NCI-H524 (cell line): ENCODE results near the gene ARID3B.
A peak's percentile ranks its signal among the peaks of the same experiment; 100 is the strongest.
"Not testable (repeated sequence)": the region's sequence is repeated elsewhere in the genome, so short reads cannot be mapped to it uniquely, and the experiment has no call there.

Source experiments
- DNase-seq, 2 experiments: peaks; one replicate each; lab custom pipeline; 2025; lab: John Stamatoyannopoulos, UW

Gene ARID3B

DNA sequence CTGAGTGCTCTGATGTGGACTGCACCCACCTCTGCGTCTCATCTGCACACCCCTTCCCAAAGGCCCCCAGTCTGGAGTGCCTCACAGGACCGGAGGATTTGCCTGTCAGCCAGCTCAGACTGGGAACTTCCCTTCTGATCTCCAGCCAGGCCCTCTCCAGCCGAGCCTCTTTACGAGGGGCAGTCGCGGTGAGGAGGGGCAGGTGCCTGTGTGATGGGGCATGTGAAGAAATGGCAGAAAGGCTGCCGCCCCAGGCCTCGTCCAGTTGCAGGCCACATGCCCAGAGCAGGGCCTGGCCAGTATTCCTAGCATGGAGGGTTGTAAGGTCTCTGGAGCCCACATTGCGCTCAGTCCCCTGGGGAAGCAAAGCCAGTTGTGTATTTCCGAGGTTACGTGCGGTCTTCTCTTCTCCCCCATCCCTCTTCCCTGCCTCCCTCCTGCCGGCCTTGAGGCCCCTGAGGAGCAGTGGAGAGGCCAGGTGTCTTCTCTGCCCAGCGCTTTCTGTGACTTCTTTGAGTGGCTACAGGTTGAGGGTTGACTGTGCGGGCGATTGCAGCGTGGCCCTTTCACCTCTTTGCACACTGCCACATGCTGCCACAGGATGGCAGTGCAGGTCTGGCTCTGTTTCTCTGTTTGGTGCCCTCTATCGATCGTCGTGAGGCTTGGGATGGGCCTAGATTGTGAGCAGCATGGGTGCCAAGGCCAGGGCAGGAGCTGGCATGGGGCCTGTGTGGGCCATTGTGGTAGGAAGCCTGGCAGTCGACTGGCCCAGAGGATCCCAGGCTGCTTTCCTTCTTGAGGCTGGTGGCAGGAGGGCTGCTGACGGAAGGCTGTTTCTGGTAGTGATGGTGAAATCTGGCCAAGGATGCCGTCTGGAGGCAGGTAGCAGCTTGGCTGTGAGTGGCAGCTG, 79.9 kb downstream of the ARID3B start:
- DNase-seq, result peak; percentile 64 to 80

DNA sequence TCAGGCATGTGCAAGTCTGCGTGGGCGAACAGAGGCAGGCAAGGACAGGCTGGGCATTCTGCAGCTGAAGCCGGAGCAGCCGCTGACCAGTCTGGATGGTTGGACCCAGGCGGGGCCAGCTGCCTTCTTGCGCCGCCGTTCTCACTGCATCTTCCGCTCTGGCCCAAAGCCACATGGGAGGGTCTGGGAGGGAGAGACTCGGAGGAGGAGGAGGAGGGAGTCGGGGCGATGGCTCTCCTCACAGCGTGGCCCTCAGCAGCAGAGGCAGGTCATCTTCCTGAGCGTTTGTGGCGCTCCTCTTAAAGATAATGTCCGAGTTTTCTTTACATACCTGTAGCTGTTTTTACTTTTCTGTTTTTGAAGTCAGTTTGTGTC, 80.5 kb downstream of the ARID3B start:
- DNase-seq, result no peak

DNA sequence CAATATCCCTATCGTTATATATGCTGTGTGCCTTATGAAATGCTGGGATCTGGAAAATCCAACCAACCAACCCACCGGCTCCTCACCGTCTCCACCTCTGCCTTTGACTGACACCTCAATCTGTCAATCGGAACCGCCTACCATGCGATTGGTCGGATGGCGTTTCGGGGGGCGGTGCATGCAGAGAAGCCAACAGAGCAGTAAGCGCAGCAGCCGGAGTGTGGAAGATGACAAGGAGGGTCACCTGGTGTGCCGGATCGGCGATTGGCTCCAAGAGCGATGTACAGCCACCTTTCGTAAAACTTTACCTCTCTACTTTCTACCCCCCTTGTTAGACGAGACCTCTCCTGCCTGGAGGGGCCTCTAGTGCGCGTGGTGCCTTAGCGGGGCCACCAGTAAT, 80.9 kb downstream of the ARID3B start:
- DNase-seq, result no peak

DNA sequence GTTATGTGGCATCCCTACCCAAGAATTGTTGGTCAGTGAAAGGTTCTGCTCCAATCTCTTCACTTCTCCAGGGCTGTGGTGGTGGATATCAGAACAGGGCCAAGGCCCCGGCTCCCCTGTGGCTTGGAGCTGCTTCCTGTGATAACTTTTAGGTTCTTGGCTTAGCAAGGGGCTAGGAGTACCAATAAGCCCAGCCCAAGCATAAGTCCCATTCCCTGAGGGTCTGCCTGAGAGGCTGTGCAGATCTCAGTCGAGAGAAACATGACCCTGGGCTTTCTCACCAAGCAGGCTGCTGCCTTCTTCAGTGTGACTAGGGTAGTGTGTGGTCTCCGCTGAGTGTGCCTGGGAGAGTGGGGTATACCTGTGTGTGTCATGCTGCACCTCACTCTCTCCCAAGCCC, 81.7 kb downstream of the ARID3B start:
- DNase-seq, result no peak

DNA sequence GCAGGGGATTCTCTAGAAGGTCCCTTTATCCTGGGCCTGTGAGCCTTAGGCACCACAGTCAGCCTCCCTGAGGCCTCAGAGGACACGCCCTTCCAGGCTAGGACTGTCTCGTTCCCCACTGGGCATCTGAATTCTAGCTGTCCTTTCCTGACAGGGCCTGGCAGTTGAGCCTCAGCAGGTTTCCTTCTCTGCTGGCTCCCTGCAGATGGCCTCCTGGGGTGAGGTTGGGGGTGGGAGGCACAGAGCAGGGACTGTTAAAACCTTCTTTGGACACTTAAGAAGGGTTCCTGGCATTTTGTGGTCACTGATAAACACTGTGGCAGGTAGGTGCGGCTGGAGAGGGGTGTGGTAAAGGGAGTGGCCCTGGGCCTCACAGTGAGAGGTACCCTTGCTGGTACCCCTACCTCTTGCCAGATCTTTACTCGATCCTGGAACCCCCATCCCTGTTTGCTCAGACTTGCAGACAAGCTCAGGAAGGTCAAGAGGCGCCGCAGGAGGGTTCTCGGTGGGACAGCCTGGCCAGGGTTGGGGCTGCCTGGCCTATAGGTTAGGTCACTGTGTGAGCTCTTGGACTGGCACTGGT, 83.1 kb downstream of the ARID3B start:
- DNase-seq, result no peak

DNA sequence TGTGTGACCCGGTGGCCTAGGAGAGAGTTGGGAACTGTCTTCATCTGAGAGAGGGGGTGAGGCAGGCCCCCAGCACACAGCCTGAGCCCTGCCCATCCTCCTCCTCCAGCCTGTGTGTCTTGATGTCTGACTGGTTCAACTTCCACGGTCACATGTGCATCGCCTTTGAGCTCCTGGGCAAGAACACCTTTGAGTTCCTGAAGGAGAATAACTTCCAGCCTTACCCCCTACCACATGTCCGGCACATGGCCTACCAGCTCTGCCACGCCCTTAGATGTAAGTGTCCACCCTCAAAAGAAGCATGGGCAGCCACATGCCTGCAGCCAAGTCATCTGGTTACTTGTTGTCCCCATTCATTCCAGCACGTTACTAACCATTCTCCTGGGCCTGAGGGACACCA, 84.7 kb downstream of the ARID3B start:
- no peak for DNase-seq

DNA sequence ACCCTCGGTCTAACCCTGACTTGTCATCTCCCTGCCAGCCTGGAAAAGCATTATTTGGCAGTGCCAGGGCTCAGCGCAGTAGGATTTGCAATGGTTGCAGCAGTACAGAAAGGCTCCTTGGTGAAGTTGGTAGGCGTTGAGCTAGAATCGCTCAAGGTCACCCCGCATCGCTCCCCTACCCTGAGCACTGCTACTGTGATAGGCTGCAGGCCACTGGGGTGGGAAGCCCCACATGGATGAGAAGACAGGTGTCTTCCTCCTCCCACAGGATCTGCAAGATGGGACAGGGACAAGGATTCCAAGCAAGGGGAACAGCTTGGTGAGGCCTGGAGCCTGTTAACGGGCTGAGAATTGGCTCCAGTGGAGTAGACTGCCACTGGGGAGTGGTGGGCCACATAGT, 85.3 kb downstream of the ARID3B start:
- no peak for DNase-seq

DNA sequence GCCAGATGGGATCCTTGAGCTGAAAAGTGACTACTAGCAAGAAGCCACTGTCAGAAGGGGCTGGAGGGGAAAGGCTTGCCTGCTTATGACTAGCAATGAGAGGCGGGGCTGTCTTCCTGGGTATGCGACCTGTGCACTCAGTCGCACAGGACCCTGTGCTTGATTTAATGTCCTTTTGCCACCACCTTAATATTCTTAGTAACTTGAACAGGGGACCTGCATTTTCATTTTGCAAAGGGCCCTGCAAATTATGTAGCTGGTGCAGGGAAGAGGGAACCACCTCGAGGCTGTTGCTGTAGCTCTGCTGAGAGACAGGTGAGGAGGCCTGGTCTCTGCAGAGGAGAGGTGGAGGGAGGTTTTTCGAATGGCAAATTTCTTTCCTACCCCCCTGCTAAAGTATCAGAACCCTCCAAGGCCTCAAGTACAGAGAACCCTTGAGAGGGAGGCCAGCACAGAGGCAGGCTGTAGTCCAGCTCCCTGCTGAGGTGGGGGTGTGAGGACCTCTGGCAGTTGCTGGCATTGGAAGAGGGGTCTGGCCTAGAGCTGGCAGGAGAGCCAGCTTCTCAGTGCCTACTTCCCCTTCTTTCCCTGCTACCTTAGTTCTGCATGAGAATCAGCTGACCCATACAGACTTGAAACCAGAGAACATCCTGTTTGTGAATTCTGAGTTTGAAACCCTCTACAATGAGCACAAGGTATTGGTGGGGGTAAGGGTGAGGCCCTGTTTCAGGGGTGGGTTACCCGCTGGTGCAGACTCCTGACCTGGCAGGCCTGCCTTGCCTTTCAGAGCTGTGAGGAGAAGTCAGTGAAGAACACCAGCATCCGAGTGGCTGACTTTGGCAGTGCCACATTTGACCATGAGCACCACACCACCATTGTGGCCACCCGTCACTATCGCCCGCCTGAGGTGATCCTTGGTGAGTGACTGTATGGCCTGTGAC, 86.0 kb downstream of the ARID3B start:
- no peak for DNase-seq

DNA sequence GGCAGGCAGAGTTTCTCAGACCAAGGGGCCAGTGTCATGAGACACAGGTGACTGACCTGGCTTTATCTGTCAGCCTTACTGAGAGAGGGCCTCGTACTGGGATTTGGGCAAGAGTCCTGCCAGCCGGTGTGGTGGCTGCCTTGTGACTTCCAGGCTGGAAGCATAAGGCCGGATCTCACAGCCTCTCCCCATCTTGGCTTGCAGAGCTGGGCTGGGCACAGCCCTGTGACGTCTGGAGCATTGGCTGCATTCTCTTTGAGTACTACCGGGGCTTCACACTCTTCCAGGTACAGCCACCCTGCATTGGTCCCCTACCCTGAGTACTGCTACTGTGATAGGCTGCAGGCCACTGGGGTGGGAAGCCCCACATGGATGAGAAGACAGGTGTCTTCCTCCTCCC, 86.7 kb downstream of the ARID3B start:
- no peak for DNase-seq

DNA sequence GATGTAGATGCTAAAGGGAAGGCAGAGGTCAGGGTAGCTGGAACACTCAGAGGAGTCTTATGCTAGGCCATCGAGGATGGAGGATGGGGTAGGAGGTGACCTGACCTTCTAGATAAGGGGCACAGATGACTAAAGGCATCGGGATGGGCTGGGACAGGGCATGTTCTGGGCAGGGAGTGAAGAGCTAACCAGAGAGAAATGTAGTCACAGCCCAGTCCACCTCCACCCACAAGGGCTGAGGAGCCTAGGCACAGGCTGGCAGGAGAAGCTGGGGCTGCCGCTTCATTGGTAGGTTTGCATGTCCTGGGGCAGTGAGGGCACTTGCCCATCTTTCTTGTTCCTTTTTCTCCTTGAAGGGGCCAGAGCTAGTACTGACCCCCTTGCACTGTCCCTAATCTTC, 87.2 kb downstream of the ARID3B start:
- no peak for DNase-seq

DNA sequence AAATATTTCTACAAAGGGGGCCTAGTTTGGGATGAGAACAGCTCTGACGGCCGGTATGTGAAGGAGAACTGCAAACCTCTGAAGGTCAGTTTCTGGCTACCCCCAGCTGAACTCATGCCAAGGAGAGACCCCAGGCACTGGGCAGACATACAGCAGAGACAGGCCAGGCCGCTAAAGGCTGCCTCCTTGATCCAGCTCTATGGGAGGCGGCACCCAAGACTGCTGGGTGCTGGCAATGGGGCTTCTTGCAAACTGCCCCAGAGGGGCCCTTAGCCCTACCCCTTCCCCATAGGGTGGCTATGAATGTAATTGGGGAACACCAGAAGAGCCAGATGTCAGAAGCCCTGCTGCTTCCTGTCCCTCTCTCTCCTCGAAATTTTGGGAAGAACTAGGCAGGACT, 87.9 kb downstream of the ARID3B start:
- DNase-seq, result no peak

DNA sequence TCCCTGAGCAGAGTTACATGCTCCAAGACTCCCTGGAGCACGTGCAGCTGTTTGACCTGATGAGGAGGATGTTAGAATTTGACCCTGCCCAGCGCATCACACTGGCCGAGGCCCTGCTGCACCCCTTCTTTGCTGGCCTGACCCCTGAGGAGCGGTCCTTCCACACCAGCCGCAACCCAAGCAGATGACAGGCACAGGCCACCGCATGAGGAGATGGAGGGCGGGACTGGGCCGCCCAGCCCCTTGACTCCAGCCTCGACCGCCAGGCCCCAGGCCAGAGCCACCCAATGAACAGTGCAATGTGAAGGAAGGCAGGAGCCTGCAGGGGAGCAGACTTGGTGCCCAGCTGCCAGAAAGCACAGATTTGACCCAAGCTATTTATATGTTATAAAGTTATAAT, 88.7 kb downstream of the ARID3B start:
- DNase-seq, result not testable (repeated sequence)

DNA sequence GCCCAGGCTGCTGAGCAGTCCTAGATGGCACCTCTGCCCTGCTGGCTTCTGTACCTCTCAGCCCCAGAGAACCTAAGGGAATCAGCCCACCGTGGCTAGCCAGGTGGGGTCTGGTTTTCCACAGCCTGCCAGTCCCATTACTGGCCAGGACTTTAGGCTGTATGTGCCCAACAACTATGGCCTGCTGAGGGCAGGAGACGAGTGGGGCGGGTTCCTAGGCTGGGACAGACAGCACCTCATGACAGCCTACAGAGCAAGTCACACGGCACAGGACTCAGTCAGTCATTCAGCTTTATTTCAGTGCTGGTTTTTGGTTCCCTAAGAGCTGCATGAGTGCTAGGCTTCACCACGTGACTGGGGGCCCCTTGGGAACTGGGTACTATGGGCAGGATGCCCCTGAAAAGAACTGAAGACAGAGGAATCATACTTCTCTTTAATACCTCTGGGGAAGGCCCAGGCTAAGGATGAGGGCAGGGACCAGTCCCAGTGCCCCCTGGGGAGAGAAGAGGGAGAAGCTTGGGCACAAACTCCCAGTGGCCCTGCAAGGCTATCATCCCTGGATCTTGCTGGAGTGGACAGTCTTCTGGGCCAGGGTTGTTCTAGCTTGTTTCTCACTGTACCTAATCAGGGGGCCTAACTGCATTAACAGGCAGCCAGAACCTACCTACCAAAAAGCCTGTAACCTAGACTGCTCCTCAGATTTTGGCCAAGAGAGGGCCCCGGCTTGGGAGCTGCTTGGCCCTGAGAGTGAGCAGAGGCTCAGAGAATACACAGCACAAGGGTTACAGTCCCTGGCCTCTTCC, 89.5 kb downstream of the ARID3B start:
- peak in 1 of 2 experiments; percentile 46 for DNase-seq

DNA sequence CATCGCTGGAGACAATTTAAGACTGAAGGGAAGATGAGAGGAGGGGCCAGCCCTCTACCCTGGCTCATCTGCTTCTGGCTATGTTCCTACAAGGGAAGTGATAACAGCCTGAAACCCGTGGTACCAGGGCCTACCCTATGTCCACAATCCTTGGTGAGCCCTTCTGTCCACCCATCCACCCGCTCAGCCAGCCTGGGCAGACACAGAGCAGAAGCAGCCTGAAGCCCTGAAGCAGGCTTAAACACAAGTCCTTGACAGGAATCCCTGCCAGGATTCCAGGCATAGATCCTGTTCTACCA, 90.0 kb downstream of the ARID3B start:
- no peak for DNase-seq

DNA sequence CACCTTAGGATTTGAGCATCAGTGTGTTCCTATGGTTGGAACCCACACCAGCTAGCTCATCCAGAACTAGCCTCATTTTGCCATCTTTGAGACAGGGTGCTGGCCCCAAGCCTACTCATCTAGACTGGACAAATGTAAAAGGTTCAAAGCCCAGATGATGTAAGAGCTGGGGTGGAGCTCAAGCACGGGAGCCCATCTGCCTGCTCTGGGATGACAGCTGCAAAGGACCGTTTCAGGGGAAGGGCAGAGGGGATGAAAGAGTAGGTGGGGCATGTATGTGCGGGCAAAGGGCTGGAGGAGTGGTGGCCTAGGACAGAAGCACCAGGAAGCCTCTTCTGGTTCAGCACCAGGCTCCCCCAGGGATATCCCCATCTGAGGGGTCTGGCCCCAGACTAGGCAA, 90.4 kb downstream of the ARID3B start:
- peak; percentile 31 to 84 for DNase-seq

DNA sequence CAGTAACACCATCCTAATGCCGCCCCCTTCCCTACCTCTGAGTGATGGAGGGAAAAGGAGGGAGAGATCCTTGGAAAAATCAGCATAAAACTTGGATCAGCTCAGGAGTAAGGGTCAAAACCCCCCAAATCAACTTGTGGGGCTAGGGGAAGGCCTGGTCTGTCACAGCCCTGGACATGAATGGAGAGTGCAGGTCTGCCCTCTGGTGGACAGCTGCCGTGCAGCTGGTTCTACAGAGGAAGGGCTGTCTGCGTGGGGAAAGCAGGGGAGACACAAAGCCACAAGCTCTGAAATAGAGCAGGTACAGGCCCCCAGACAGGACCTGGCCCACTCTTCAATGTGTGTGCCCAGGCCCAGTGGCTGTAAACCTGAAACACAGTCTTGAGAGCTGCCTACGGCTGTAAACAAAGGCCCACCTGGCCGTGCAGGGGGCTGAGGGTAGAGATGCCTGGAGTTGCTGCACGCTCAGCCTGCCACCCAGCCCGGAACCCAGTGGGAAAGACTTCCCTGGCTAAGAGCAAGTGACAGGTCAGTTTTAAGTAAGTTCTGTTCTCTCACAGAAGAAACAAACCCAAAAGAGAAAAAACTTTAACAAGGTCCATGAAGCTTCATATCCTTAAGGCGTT, 91.0 kb downstream of the ARID3B start:
- DNase-seq, result peak; percentile 32 to 68

DNA sequence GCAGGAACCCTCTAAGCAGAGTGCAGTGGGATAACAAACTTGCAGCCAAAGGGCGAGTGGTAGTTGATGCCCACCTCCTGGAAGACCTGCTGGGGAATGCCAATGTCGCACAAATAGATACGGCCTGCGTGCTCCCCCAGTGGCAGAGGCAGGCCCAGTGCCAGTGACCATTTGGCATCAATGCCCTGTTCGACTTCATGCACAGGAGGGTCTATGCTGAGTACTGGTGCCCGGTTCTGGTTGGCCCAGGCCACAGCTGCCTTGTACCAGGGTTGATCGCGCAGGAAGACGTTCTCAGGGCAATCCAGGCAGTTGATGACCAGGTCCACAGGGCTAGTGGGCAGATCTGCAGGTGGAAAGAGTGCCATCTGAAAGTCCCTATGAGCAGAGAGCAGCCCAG, 91.6 kb downstream of the ARID3B start:
- DNase-seq, result no peak

DNA sequence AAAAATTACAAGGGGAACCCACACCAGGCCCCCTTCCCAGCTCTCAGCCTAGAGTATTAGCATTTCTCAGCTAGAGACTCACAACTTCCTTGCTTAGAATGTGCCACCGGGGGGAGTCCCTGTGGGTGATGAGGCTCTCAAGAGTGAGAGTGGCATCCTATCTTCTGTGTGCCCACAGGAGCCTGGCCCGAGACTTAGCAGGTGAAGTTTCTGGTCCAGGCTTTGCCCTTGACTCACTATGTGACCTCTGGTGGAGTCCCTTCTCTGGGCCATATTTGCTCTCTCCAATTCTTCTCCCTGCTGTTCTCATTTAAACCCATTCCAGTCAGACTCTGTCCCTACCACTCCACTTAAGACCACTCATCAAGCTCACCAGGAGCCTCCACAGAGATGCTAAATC, 92.8 kb downstream of the ARID3B start:
- DNase-seq, result no peak

DNA sequence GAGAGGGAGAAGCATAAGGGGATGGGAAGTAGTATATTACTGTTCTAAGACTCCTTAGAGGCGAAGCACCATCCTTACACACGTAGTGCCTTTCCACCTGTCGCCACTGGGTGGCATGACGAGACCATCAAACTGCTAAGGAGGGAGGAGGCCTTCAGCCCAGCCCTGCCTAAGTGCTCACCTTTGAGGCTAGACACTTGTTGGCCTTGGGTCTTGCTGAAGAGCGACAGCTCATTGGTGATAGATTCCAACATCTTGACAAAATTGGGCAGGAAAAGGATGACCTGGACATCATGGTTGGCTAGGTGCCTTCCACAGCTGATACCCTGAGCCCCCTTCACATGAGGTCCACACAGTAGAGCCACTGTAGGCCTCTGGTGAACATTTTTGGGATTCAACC, 94.2 kb downstream of the ARID3B start:
- DNase-seq, result peak; percentile 61 to 78

DNA sequence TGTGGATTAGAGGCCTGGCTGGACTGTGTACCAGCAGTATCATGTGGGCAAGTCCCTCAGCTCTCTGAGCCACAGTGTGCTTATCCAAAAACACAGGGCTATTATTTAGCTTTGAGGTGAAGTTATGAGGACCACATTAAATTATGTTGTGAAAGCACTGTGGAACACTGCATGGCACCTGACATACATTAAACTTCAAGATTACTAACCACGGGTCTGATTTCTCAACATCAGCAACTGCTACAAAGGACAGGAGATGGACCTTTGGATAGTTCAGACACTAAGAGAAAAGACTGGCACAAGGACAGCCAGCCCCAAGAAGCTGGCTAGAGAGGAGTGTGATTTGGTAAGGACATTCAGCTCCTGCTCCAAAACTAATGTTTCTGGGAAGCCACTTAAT, 96.0 kb downstream of the ARID3B start:
- DNase-seq, result no peak

DNA sequence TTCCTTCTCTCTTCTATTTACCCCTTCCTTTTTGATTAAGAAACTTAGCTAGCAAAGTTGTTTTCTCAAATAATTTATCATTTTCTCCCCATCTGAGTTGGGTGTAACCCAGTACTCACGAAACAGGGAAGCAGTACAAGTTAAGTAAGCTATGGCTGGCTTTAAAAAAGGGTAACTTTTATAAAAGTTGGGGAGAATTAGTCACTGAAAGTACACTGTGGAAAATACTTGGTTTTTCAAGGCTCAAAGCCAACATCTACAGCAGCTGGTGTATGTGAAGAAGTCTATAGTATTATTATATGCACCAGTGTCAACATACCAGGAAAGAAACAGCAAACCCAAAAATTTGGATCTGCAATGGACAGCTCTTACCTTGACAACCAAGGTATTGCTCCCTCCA, 100.1 kb downstream of the ARID3B start:
- DNase-seq, result no peak

DNA sequence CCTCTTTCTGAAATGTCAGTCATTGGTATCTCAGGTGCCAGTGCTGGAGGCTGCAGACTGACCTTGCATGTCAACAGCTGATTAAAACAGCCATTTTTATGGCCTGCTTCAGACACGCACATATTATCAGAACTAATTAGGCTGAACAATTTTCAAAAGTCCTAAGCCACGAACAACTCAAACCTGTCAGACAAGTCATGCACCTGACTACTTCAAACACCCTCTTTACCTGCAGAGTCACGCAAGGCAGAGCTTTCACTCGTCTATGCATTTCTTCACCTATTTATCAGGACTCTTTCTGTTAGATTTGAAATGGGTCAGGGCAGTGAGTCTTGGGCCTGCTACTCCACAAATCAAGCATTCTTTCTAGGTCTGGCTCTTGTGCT, 101.3 kb downstream of the ARID3B start:
- no peak for DNase-seq
